Keratinocyte (primary cell): ENCODE data around the gene ETV7. TPM values are rescaled to one million over a fixed set of nuclear protein-coding genes. Genes with fewer than 3 reads are reported as not detected.

Experiments
- DNase-seq: peaks from one replicate; pipeline ENCODE4 v3.0.0-alpha.2; 2011; ENCODE audit warnings: low read depth, missing footprints, low spot score
- FAIRE-seq: peaks from 2 replicates; lab custom pipeline; 2011; peaks lifted over from hg19 to GRCh38; lab: Jason Lieb, UNC
- H2AFZ ChIP-seq: 2 replicates; pipeline ENCODE4 v1.6.0; 2012; ENCODE audit warnings: low read length, control low read depth, inconsistent platforms; ENCODE audit not compliant: control insufficient read depth
- H3K27ac ChIP-seq: 2 replicates; pipeline ENCODE4 v1.5.1; 2011; ENCODE audit warnings: low read length; ENCODE audit not compliant: control insufficient read depth, insufficient read depth
- H3K27me3 ChIP-seq: 3 replicates; pipeline ENCODE4 v1.6.0; 2011; ENCODE audit warnings: low read length; ENCODE audit not compliant: control insufficient read depth, insufficient read depth; ENCODE audit errors: extremely low read depth
- H3K36me3 ChIP-seq, 2 experiments: 2 replicates in 1 of 2; 3 replicates in 1 of 2; pipeline ENCODE4 v1.5.1; 2011; ENCODE audit warnings: low read length in 2 of 2, mild to moderate bottlenecking in 1 of 2; ENCODE audit not compliant: control insufficient read depth in 2 of 2, insufficient read depth in 2 of 2; ENCODE audit errors: extremely low read depth in 1 of 2
- H3K4me1 ChIP-seq: 3 replicates; pipeline ENCODE4 v1.5.1; 2011; ENCODE audit warnings: low read length; ENCODE audit not compliant: control insufficient read depth, insufficient read depth; ENCODE audit errors: extremely low read depth
- H3K4me2 ChIP-seq: 3 replicates; pipeline ENCODE4 v1.6.0; 2011; ENCODE audit warnings: low read depth, low read length; ENCODE audit not compliant: control insufficient read depth, insufficient read depth; ENCODE audit errors: extremely low read depth
- H3K4me3 ChIP-seq, 3 experiments: fragments of 200-600 bp in 1 of 3; sonication (generic) in 1 of 3; 2 replicates in 2 of 3; 3 replicates in 1 of 3; pipeline ENCODE4 v1.5.1; 2011 to 2016; ENCODE audit warnings: low read length in 3 of 3, mild to moderate bottlenecking in 3 of 3, control low read depth in 2 of 3, inconsistent platforms in 1 of 3, low read depth in 1 of 3, mixed read lengths in 1 of 3, mixed run types in 1 of 3, moderate library complexity in 1 of 3; ENCODE audit not compliant: control insufficient read depth in 2 of 3, insufficient read depth in 2 of 3; ENCODE audit errors: extremely low read depth in 1 of 3
- H3K79me2 ChIP-seq: 2 replicates; pipeline ENCODE4 v1.6.0; 2012; ENCODE audit warnings: low read length; ENCODE audit not compliant: control insufficient read depth, insufficient read depth
- H3K9ac ChIP-seq: 3 replicates; pipeline ENCODE4 v1.6.0; 2011; ENCODE audit warnings: low read length; ENCODE audit not compliant: control insufficient read depth, insufficient read depth; ENCODE audit errors: extremely low read depth
- H3K9me1 ChIP-seq: 3 replicates; pipeline ENCODE4 v1.6.0; 2011; ENCODE audit warnings: low read length; ENCODE audit not compliant: control insufficient read depth, insufficient read depth; ENCODE audit errors: extremely low read depth
- H3K9me3 ChIP-seq: 2 replicates; pipeline ENCODE4 v1.5.1; 2012; ENCODE audit warnings: low read depth, low read length; ENCODE audit not compliant: control insufficient read depth
- H4K20me1 ChIP-seq: 3 replicates; pipeline ENCODE4 v1.6.0; 2011; ENCODE audit warnings: low read length; ENCODE audit not compliant: control insufficient read depth, insufficient read depth; ENCODE audit errors: extremely low read depth
- CTCF ChIP-seq, 3 experiments: IDR thresholded peaks in 1 of 3; conservative IDR thresholded peaks in 1 of 3; optimal IDR thresholded peaks in 1 of 3; 2 replicates in 2 of 3; 3 replicates in 1 of 3; pipeline versions ENCODE3 to v1.5.1; 2011; ENCODE audit warnings: low read length in 3 of 3, mild to moderate bottlenecking in 3 of 3, moderate library complexity in 2 of 3, control low read depth in 1 of 3, inconsistent platforms in 1 of 3; ENCODE audit not compliant: insufficient read depth in 2 of 3; ENCODE audit errors: extremely low read depth in 1 of 3
- EZH2 ChIP-seq: IDR thresholded peaks from one replicate; pipeline ENCODE4 v1.6.1; 2012; ENCODE audit warnings: inconsistent platforms, mild to moderate bottlenecking, low read length, moderate library complexity
- dilution Hi-C: fragments of 300-500 bp; cut with MboI; formaldehyde crosslinking; loops from one replicate; pipeline ENCODE4 v1.7.0; 2020; ENCODE audit warnings: low sequenced_read_pairs; ENCODE audit not compliant: extremely low pct_ligation_motif_present
- polyA plus RNA-seq, 5 experiments: library from polyadenylated mRNA; depleted of rRNA in 3 of 5; stranded (reverse) in 3 of 5; stranded (forward) in 1 of 5; unstranded in 1 of 5; fragments of >200 nt; gene quantifications; 1 replicate in 1 of 5; 2 replicates in 3 of 5; 3 replicates in 1 of 5; pipeline versions ENCODE4 v1.2.1 to v1.2.3, GENCODE V29; 2011 to 2012; ENCODE audit warnings: missing spikeins in 2 of 5, low read depth in 1 of 5, low replicate concordance in 1 of 5

The ETV7 gene
- polyA plus RNA-seq, 1 donor (not counting 4 experiments of a cell fraction or from before 2014, with no cell fraction given): 0.22 TPM

- Histone ChIP-seq H3K9me3 (no peaks in the 10 kb centered on the region), H4K20me1 (no peaks in the 10 kb centered on the region), H3K27ac (no peak overlapping the region), H3K9ac (no peak overlapping the region), H3K79me2 (no peaks in the 10 kb centered on the region), H3K4me2 (no peak overlapping the region), H3K27me3 (peaks cover 10% of the 10 kb centered on the region), H3K36me3 (no peaks in the 10 kb centered on the region), H2AFZ (no peak overlapping the region), H3K4me1 (peaks cover 11% of the 10 kb centered on the region), H3K9me1 (no peaks in the 10 kb centered on the region), H3K4me3 (no peak overlapping the region)
- DNase-seq (no peak), FAIRE-seq (no peak)
- dilution Hi-C loops: no loop called here
- TF ChIP-seq EZH2 (no peak), CTCF (optimal IDR thresholded peaks at IDR 0.05 in 1 of 3, IDR thresholded peaks at IDR 0.05 in 1 of 3, conservative IDR thresholded peaks at IDR 0.05 in 1 of 3; ENCODE audit: extremely low read depth in 1 of 3, insufficient read depth in 2 of 3, low read length in 3 of 3) (no peak)
These were observed 69.8 kb downstream of the ETV7 start for GRCh38 chr6:36317623-36318022.

Other genes starting within 250 kb of the ETV7 start
- gene BRPF3, start 190.9 kb downstream of the ETV7 start, polyA plus RNA-seq: 3.5 to 6.0 TPM (median 4.8 TPM) in 3 replicates
- 0.14 to 0.32 TPM (median 0.20 TPM) in 3 replicates for gene PNPLA1, start 117.6 kb downstream of the ETV7 start, polyA plus RNA-seq
- gene BNIP5, start 50.8 kb downstream of the ETV7 start, polyA plus RNA-seq: not detected in 3 replicates
- gene PXT1, start 55.2 kb upstream of the ETV7 start, polyA plus RNA-seq: 0.06 to 0.08 TPM (median 0.06 TPM) in 3 replicates
- 23.3 to 31.8 TPM (median 24.8 TPM) in 3 replicates for gene KCTD20, start 55.3 kb upstream of the ETV7 start, polyA plus RNA-seq
- 16.1 to 28.4 TPM (median 24.4 TPM) in 3 replicates for gene STK38, start 159.8 kb upstream of the ETV7 start, polyA plus RNA-seq
- gene SRSF3, start 206.7 kb upstream of the ETV7 start, polyA plus RNA-seq: 194 to 481 TPM (median 398 TPM) in 3 replicates